ENCODE results near the gene MAPK9.
"Not testable (repeated sequence)": the region's sequence is repeated elsewhere in the genome, so short reads cannot be mapped to it uniquely, and the experiment has no call there.

Gene MAPK9

GRCh38 chr5:180324601-180324950 lies 32.7 kb upstream of the MAPK9 start:
- no peak for DNase-seq

GRCh38 chr5:180323941-180324600 lies 32.2 kb upstream of the MAPK9 start:
- no peak for DNase-seq

GRCh38 chr5:180323160-180323559 lies 31.3 kb upstream of the MAPK9 start:
- no peak for DNase-seq

DNA sequence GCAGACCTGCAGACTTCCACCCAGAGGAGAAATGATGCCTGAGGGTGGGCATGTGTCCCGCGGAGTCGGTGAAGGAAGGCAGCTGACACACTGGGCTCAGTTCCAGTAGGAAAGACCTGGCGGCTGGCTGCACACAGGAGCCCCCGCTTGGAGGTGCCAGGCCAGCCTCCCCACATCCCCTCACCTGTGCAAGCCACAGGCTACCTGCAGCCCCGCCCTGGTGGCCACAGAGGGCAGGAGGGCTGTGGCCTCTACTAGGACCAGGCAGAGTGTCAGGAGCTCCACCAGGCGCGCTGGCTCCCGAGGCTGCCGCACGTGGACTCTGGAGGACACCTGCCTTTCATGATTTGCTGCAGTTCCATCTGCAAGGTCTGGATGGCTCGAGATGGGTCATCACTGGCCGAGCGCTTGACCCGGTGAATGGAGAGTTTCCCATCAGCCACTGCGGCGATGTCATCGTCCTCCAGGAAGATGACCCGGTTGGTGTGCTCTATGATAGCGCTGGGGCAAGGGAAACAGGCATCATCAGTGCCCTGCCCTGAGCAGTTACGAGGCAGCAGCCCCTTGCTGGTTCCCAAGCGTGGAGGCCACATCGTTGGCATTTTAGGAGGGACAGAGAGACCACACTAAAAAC lies 26.7 kb upstream of the MAPK9 start:
- DNase-seq, result no peak

DNA sequence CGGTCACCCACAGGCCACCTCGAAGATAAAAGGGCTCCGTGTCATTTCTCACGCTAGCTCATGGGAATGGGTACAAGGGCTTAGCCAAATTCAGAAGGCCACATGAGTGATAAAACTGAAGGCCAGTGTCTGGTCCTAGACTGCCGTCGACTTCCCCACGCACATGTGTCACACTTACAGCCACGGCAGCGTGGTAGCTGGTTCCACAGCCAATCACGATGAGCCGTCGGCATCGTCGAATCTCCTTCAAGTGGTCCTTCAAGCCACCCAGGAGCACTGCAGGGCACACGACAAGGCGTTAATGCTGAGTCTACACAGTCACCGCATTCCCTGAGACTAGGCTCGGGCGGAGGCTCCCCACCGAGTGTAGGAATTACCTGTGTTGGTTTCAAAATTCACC lies 24.7 kb upstream of the MAPK9 start:
- DNase-seq, result no peak

GRCh38 chr5:180315762-180316212 lies 23.9 kb upstream of the MAPK9 start:
- DNase-seq, result peak; percentile 79

DNA sequence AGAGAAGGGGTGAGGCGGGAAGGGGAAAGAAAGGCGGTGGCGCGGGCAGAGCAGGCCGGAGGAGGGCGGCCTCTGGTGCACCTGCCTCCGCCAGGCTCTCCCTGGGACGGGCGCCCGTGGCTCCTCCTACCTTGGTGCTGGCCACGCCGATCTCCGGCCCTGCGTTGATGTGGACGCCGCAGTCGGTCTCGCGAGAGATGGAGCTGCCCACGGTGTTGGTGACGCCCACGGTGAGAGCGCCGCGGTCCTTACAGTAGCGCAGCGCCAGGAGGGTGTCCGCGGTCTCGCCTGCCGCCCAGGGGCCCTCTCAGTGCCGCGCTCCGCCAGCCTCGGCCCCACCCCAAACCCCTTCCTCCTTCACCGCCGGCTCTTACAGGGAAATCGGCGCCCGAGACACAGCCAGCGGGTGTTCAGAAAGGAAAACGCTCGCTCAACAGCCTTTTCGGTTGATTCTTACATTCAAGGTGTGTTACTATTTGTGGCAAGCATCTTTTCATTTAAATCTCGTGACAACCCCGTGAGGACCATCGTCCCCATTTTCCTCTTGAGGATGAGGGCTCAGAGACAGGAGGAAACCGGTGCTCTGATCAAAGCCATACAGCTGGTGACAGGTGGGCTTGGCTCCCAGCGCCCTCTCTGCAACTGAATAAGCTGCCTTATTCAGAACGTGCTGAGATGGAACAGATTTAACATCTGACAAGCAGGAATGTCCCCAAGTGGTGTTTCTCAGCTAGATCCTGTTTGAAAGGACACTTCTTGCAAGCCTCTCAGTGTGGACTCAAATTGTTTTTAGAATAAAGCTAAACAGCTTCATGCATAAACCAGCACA lies 22.0 kb upstream of the MAPK9 start:
- DNase-seq, result peak; percentile 83

- peak; percentile 50 for DNase-seq
Observed at GRCh38 chr5:180311216-180311615, 19.3 kb upstream of the MAPK9 start.

GRCh38 chr5:180306796-180307195 lies 14.9 kb upstream of the MAPK9 start:
- no peak for DNase-seq

DNA sequence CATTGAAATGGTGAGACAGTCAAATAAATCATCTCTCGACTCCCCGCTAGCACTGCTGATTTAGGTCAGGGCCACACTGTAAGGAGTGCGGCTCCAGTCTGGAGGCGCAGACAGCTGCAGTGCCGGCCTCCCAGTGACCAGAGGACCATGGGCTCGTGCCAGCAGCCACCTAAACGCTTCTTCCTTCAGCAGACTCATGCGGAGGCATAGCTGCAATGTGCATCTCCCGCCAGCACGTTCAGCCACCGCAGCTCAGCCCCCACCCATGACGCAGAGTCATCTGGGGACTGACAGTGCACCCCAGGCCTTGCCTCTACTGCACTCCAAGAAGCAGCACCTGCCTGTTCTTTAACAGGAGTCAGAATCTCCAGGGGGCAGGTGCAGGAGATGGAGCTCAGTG lies 13.6 kb upstream of the MAPK9 start:
- DNase-seq, result no peak

DNA sequence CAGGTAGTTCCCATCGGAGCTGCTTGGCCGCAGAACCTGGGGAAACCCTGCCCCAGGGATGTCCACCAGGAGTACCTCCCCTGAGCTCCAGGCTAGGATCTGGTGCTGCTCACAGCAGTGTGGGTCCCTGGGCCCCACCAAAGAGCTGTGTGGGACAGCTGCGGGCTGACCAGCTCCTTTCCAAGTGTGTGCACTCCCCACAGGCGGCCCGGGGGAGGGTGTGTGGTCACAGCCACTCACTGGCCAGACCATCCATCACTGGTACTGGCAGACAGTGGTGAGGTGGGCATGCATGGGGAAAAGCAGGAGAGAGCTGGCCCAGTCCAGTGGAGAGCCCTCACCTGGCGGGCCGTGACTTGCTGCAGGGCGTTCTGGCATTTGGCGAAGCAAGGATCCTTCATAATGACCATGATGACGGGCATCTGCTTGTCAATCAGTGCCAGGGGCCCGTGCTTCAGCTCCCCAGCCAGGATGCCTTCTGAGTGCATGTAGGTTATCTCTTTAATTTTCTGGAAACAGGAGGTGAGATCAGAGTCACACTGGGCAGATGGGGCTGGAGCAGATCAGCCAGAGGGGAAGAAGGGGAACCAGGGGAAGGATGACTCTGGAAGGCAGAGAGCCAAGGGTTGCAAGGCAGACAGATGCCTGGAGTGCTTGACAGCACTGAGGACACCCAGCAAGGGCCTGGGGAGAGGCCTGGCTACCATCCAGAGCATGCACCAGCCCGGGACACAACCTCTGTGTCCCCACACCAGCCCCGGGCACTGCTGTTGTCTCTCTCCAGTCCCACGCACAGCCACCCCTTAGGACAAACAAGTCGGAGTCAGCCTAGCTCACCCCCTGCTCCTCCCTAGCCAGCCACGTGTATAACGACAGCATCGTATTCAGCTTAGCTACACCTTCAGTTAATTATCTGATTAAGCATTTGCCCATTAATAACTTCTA lies 12.8 kb upstream of the MAPK9 start:
- DNase-seq, result no peak

DNA sequence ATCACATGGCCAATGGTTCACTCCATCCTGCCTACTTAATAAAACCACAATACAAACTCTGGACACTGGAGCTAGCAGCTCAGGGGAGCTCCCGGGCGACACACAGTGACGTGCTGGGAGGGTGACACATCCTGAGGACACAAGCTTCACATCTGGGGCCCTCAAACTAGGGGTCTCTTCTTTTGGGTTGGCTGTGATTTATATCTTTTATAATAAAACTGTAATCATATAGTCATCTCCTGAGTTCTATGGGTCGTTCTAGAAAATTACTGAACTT lies 12.1 kb upstream of the MAPK9 start:
- DNase-seq, result no peak

GRCh38 chr5:180303226-180304015 lies 11.5 kb upstream of the MAPK9 start:
- DNase-seq, result no peak

- DNase-seq, result no peak
Observed at GRCh38 chr5:180302256-180302655, 10.4 kb upstream of the MAPK9 start.

DNA sequence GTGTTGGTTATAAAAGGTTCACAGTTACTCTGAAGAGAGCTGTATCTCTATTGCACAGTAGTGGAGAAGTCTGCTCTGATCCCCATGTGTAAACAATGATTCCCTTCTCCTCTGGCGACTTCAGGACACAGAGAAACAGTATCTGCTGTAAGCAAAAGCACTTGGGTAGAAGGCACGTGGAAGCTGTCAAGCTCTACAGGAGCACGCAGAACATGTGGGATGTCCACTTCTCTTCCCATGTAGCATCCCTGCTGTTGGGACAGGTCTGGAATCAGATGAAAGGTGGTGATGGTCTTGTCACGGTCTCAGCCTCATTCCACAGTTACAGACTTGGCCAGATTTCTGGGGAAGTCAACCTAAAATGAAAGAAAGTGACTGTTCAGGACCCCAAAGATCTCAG lies 9.4 kb upstream of the MAPK9 start:
- no peak for DNase-seq

DNA sequence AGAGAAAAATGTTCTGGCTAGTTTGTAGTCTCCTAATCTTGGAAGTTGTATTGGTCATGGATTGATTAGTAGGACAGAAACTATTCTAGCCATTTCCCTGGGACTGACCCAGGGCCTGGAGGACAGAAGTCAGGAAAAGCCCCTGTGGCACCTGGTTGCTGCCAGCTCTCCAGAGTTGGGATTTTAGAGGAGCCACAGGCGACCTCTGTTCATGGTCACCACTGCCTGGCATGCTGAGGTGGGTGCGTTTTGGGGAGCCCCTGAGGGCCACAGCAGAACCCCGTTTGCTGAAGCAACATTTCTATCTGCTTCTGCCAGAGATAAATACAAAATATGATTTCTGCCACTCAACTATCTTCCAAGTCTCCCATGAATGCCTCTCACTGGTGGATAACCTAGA lies 7.6 kb upstream of the MAPK9 start:
- DNase-seq, result no peak

GRCh38 chr5:180299014-180299413 lies 7.1 kb upstream of the MAPK9 start:
- not testable (repeated sequence) for DNase-seq

- DNase-seq, result peak; percentile 16
Observed at GRCh38 chr5:180297587-180298282, 5.9 kb upstream of the MAPK9 start.

DNA sequence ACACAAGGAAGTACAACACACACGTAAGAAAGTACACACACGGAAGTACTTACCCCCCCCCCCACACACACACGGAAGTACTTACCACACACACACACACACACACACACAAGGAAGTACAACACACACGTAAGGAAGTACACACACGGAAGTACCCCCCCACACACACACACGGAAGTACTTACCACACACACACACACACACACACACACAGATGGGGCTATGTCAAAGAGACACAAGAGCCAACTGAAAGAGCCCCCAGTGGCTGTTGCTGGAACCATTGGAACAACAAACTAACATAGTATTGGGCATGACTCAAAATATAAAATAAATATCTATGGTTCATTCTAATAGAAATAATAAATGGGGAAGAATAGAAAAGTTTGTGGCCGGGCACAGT lies 4.9 kb upstream of the MAPK9 start:
- DNase-seq, result peak; percentile 38

DNA sequence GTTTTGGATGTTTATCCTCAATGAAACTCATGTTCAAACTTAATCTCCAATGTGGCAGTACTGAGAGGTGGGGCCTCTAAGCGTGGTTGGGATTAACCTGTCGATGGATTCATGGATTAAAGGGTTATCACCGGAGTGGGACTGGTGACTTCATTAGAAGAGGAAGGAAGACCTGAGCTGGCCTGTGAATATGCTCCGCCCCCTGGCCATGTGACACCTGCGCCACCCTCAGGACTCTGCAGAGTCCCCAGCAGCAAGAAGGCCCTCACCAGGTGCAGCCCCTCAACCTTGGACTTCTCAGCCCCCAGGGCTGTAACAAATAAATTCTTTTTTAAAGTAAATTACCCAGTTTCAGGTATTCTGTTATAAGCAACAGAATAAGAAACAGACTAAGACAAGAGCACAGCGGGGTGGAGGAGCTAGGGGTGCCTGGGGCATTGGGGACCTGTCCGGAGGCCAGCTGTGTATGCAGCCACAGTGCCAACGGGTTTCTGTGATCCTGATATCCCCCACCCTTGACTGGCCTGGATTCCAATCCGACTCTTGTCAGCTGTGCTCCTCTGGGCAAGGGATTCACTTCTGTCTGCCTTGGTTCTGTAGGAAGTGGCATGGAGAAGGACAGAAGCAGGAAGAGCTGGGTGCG lies 3.2 kb upstream of the MAPK9 start:
- peak; percentile 19 for DNase-seq

GRCh38 chr5:180294411-180294810 lies 2.5 kb upstream of the MAPK9 start:
- DNase-seq, result peak; percentile 35

Measured in hematopoietic multipotent progenitor cell treated with erythropoietin and hydrocortisone succinate and interleukin-3 and kit ligand, for 4 days (in vitro differentiated cells).